NOMO-1 treated with DMSO at 0.1 percent for 48 hours (cell line): Measurements from ENCODE around the gene TNNT2.

Experiments
- DNase-seq: peaks from one replicate; lab custom pipeline; 2025; ENCODE audit not compliant: unreplicated experiment; lab: John Stamatoyannopoulos, UW

Gene TNNT2

GRCh38 chr1:201377611-201378092 is at the start of gene TNNT2:
TNNT2 (minus strand) TSS chr1:201377680; CDS start chr1:201373254, 4,426 bp downstream.
- no peak for DNase-seq

- no peak for DNase-seq
Observed at GRCh38 chr1:201426479-201427310, 49.2 kb upstream of the TNNT2 start.

- no peak for DNase-seq
Observed at GRCh38 chr1:201424146-201424545, 46.7 kb upstream of the TNNT2 start.

GRCh38 chr1:201423655-201424054 is 46.2 kb upstream of the TNNT2 start:
- no peak for DNase-seq

- no peak for DNase-seq
Observed at GRCh38 chr1:201422436-201423030, 45.1 kb upstream of the TNNT2 start.

GRCh38 chr1:201422026-201422425 is 44.5 kb upstream of the TNNT2 start:
- no peak for DNase-seq

- DNase-seq = no peak
Observed at GRCh38 chr1:201421041-201421440, 43.6 kb upstream of the TNNT2 start.

- no peak for DNase-seq
Observed at GRCh38 chr1:201420608-201421002, 43.1 kb upstream of the TNNT2 start.

- DNase-seq = no peak
Observed at GRCh38 chr1:201419746-201420607, 42.5 kb upstream of the TNNT2 start.

- no peak for DNase-seq
Observed at GRCh38 chr1:201419256-201419655, 41.8 kb upstream of the TNNT2 start.

- DNase-seq = no peak
Observed at GRCh38 chr1:201418461-201418860, 41.0 kb upstream of the TNNT2 start.

GRCh38 chr1:201414051-201414738 is 36.7 kb upstream of the TNNT2 start:
- no peak for DNase-seq

GRCh38 chr1:201411292-201411691 is 33.8 kb upstream of the TNNT2 start:
- no peak for DNase-seq

- DNase-seq = no peak
Observed at GRCh38 chr1:201409440-201409839, 32.0 kb upstream of the TNNT2 start.

- DNase-seq = no peak
Observed at GRCh38 chr1:201408834-201409200, 31.3 kb upstream of the TNNT2 start.

GRCh38 chr1:201408176-201408833 is 30.8 kb upstream of the TNNT2 start:
- DNase-seq = peak; percentile 31

- DNase-seq = no peak
Observed at GRCh38 chr1:201406831-201407406, 29.4 kb upstream of the TNNT2 start.

GRCh38 chr1:201405484-201405831 is 28.0 kb upstream of the TNNT2 start:
- DNase-seq = no peak

- DNase-seq = no peak
Observed at GRCh38 chr1:201404722-201405483, 27.4 kb upstream of the TNNT2 start.
